Measurements from ENCODE around the gene HIF3A. TPM values are rescaled to one million over a fixed set of nuclear protein-coding genes. Genes with fewer than 3 reads are reported as not detected.

The HIF3A gene
- total RNA-seq, 1 experiment from 2014 or later = not detected

GRCh38 chr19:46384396-46384795, 87.6 kb downstream of the HIF3A start:
- ATAC-seq (no peak), DNase-seq (no peak)
- CTCF ChIA-PET = no interaction called here
- Histone ChIP-seq H3K27me3 (ENCODE audit: low read length) (no peaks in the 10 kb centered on the region), H3K9me2 (replicated peaks; ENCODE audit: low read length) (no peaks in the 10 kb centered on the region), H3K79me2 (ENCODE audit: low read length) (peaks cover 10% of the 10 kb centered on the region; the same call in 1 of the 2 replicates), H3K4me1 (ENCODE audit: insufficient read depth, low read length) (no peaks in the 10 kb centered on the region), H2AFZ (ENCODE audit: low read length) (no peak overlapping the region), H3K27ac (ENCODE audit: low read length) (no peak overlapping the region), H3K36me3 (ENCODE audit: low read depth, low read length) (peaks cover 10% of the 10 kb centered on the region), H3F3A (ENCODE audit: low read length, unreplicated experiment) (no peaks in the 10 kb centered on the region), H4K20me1 (ENCODE audit: low read length) (0 out of 2 replicates have a peak, but pooled peaks cover 4% of the 10 kb centered on the region), H3K9ac (ENCODE audit: low read length) (no peak overlapping the region), H3K4me3 (ENCODE audit: low read length) (no peak overlapping the region), H3K4me2 (ENCODE audit: low read length) (no peak overlapping the region), H3K9me3 (ENCODE audit: low read length) (no peaks in the 10 kb centered on the region)
- POLR2A ChIA-PET (ENCODE audit: unreplicated experiment) = no interaction called here
- BruUV-seq (replicated peaks) = no TSS peak
- TF ChIP-seq EZH2 (IDR thresholded peaks at IDR 0.05; ENCODE audit: low read length, unreplicated experiment) (no peak), CTCF (conservative IDR thresholded peaks at IDR 0.05; ENCODE audit: low read depth, low read length) (no peak), EZH2phosphoT487 (IDR thresholded peaks at IDR 0.05; ENCODE audit: borderline replicate concordance, low read length) (no peak)
- intact Hi-C loops (cut with micrococcal nuclease) = no loop called here

GRCh38 chr19:46385636-46386035, 88.8 kb downstream of the HIF3A start:
- CTCF ChIA-PET = interaction anchor here (0.6 kb wide), 1 partner anchor 47 kb away, joined by 18 read pairs; no protein-coding TSS in a partner anchor
- H3K36me3 ChIP-seq (ENCODE audit: low read depth, low read length) = peaks cover 10% of the 10 kb centered on the region
- POLR2A ChIA-PET (ENCODE audit: unreplicated experiment) = no interaction called here

More at GRCh38 chr19:46385636-46386035, 88.8 kb downstream of the HIF3A start:
- no peaks in the 10 kb centered on the region for H3F3A ChIP-seq (ENCODE audit: low read length, unreplicated experiment)
- H3K9me3 ChIP-seq (ENCODE audit: low read length) = no peaks in the 10 kb centered on the region
- peaks cover 4% of the 10 kb centered on the region; the same call in 1 of the 2 replicates for H3K79me2 ChIP-seq (ENCODE audit: low read length)
- H3K9ac ChIP-seq (ENCODE audit: low read length) = no peak overlapping the region
- 0 out of 2 replicates have a peak, but pooled peaks cover 2% of the 10 kb centered on the region for H4K20me1 ChIP-seq (ENCODE audit: low read length)
- TF ChIP-seq CTCF (conservative IDR thresholded peaks at IDR 0.05; ENCODE audit: low read depth, low read length) (no peak), EZH2phosphoT487 (IDR thresholded peaks at IDR 0.05; ENCODE audit: borderline replicate concordance, low read length) (no peak), EZH2 (IDR thresholded peaks at IDR 0.05; ENCODE audit: low read length, unreplicated experiment) (no peak)
- intact Hi-C loops (cut with micrococcal nuclease) = no loop called here
- no peaks in the 10 kb centered on the region for H3K9me2 ChIP-seq (replicated peaks; ENCODE audit: low read length)
- no peak overlapping the region for H3K27ac ChIP-seq (ENCODE audit: low read length)
- H2AFZ ChIP-seq (ENCODE audit: low read length) = no peak overlapping the region
- no peaks in the 10 kb centered on the region for H3K4me1 ChIP-seq (ENCODE audit: insufficient read depth, low read length)
- ATAC-seq (no peak), DNase-seq (no peak)
- H3K4me3 ChIP-seq (ENCODE audit: low read length) = no peak overlapping the region
- no peaks in the 10 kb centered on the region for H3K27me3 ChIP-seq (ENCODE audit: low read length)
- BruUV-seq (replicated peaks) = no TSS peak
- no peak overlapping the region for H3K4me2 ChIP-seq (ENCODE audit: low read length)
